GM18517 (cell line): ENCODE data around the gene ARHGAP15.

Experiments used
- ATAC-seq: cut with Tn5 transposase; IDR thresholded peaks from one replicate; pipeline ENCODE4 v1.9.1; 2021; ENCODE audit warnings: mild to moderate bottlenecking, moderate library complexity; ENCODE audit not compliant: unreplicated experiment

ARHGAP15 gene

DNA sequence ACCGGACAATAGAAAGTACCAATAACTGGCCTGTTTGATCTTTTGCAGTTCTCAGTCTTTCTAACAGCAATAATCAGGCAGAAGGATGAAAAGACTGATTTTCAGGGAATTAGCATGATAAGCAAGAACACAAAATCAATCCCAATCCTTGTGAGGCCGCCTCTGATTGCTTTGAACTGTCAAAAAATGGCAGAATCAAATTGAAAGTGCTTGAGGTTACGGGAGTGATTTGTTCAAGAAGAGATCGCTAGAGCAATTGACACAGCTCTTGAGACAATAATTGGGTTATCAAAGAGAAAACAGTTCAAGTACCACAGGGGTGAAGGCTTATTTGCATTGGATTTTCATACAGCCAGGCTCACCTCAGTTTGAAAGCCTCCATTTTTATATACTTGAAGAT, 663.4 kb downstream of the ARHGAP15 start:
- no peak for ATAC-seq

DNA sequence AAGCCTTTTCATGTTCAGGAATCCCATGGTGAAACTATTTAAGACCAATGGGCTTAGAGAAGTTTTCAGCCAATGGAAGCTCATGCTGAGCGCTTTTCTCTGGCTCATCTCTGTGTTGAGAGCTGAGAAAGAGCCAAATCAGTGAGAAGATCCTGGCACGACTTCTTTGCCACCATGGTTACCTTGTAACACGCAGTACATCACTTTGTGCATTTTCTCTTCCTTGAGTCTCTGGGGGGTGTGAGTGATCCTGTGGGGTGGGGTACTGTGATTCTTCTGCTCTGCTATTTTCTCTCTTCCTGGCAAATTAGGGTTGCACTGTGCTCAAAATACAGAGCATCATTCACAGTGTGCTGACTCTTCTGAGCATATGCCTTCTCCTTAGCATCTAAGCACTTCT, 664.2 kb downstream of the ARHGAP15 start:
- no peak for ATAC-seq

DNA sequence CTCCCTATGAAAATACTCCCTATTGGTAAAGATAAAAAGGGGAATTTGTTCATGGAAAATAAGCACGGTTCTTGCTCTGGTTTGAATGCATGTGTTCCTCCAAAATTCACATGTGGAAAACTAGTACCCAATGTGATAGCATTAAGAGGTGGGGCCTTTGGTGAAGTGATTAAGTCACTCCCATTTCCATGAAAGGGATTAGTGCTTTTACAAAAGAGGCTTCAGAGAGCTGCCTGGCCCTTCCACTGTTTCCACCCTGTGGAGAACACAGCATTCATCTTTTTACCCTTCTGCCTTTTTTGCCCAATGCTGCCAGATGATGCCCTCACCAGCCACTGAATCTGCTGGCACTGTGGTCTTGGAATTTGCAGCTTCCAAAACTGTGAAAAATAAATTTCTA, 666.8 kb downstream of the ARHGAP15 start:
- ATAC-seq: no peak

DNA sequence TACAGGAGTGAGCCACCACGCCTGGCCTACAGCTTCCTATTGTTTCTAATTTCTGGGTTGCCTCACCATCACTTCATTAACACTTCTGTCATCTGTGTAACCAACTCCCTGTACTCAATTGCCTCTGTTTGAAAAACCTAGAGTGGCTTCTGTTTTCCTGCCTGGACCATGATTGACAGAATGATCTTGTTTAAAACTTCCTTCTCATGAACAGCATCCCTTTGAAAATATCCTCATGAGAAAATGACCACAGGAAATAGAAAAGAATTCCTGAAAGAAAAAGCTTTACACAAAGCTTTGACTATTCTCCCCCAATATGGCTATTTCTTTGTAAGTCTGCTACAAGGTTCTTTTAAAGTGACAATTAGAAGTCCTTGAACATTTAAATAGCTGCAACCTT, 672.3 kb downstream of the ARHGAP15 start:
- no peak for ATAC-seq

DNA sequence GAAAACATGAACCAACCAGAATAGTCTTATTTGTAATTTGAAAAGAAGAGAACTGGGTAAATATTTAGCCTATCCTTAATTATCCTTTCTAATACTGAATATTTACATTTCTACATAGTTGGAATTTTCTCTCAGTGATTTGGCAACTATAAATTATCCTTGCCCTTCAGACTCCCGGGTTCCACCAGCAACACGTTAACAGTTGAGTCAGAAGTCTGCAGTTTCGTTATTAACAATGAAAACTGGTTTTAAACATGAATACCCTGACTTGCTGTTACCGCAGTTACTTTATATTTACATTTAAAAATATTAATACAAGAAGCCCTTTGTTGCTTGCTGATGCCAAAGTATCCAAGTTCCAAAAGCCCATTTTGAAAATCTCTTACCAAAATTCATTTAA, 673.0 kb downstream of the ARHGAP15 start:
- ATAC-seq: peak; percentile 20

DNA sequence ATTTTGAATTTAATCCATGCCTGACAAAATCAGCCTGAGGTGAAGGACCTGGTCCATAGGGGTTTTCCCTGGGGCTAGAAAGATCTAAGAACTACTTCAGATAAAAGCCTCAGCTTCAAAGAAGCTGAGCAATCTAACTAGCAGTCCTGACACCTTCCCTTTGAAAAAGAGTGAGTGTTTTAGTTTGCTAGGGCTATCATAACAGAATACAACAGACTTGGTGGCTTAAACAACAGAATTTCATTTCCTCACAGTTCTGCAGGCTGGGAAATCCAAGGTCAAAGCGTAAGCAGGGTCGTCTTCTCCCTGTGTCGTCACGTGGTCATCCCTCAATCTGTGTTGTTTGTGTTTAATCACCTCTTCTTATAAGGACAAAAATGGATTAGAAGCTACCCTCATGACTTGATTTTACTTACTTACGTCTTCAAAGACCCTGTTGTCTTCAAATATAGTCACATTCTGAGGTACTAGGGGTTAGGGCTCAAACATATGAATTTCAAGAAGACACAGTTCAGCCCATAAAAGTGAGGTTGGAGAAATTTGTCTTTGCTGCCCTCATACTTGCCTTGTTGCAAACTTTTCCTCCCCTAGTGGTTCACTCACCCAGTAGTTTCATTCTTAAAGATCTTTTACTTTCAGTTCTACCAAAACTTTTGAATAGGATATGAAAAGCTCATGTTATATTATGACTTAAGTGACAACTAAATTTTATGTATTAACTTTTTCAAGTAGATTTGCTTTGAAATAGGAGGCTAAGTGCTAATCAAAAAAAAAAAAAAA, 673.8 kb downstream of the ARHGAP15 start:
- peak; percentile 88 for ATAC-seq

DNA sequence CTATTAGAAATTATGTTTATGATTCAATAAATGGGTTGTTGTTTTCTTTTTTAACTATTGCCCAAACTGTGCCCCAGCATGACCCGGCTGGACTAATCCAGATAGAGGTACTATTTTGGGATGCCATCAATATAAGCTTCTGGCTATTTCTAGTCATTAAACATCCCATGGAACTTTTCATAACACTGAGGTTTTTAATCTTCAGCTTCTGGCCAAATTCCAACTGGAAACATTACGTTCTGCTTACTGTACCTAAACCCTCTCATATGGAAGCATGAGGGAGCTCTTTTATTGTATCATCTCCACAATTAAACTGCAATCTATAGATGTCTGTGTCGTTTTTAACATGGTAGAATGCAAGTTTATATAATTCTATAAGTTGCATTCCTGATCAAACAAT, 674.7 kb downstream of the ARHGAP15 start:
- no peak for ATAC-seq

DNA sequence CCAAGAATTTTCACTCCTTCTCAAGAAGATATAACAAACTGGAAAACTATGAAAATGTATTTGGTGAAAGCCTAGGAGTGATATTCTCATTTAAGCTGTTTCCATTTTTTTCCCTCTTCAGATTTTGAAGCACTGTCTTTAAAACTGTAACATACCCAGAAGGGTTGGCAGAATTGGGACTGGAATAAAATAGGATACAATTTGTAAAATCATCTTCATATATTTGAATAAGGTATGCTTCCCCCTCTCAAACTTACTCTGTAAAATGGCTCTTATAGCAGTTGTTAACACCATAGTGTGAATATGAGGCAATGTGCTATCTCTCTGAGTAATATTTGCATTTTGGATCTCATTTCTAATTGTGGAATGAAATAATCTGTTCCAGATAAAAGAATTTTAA, 676.4 kb downstream of the ARHGAP15 start:
- ATAC-seq: no peak

DNA sequence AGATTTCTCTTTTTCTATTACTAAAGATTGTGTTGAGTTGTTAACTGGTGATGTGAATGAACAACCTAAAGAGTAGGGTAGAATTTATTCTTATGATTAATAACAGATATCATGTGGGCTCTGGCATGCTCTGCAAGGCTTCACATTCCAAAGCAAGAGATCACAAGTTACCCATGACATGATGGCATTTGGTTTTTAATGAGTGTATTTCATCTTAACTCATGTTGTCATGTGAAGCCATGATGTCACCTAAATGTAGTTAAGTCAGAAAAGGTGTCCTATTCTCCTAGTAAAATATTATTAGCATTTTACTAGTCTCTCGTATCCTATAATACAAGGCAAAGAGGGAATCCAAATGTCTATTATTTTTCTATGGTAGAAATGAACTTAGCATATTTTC, 678.0 kb downstream of the ARHGAP15 start:
- ATAC-seq: no peak

DNA sequence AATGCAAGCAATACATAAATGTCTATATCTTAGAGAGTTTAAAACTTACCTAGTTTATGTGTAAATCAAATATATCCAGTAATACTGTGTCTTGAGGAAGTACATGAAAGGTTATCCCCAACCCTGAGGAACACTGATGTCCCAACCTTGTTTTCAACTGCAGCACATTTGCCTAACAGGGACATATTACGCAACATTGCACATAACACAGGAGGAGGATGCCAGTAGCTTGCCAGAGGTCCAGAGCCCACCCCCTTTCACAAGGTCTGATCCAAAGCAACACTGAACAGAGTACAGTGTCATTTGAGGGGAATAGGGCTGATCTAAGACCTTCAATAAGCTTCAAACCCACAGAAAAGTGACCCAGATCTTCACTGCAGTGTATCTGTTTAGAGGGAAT, 678.5 kb downstream of the ARHGAP15 start:
- ATAC-seq: no peak

DNA sequence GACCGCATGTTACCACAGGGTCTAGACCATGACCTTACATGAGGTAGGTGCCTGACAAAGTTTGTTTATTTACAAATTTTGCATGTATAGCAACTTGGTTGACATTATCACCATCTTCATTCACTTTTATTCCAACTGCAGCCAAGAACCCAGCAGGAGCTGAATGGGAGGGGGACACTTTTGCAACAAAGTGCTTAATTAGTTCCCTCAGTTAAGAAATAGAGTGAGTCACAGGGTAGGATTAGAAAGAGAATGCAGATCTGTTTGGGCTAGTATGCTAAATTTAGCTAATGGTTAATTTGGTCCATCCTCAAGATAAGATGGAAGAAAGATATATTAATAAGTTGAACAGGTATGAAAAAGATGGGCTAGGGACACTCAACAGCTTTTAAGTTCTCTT, 678.9 kb downstream of the ARHGAP15 start:
- ATAC-seq: no peak

DNA sequence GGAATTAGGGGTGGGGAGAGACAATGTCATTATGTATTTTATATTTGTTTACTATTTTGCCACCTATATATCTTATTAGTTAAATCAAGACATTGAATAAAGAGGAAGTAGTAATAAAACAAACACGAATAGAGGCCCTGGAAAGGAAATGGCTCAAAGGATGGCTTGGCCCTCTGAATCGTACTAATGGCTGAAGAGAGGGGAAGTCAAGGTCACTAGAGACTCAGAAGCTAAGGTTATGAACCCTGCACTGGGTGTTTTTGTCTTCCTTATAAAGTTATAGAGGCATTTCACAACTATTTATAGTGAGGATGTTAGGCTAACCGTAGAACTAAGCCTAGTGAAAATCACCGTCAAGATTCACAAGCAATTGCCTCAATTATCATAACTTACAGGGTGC, 685.9 kb downstream of the ARHGAP15 start:
- no peak for ATAC-seq

DNA sequence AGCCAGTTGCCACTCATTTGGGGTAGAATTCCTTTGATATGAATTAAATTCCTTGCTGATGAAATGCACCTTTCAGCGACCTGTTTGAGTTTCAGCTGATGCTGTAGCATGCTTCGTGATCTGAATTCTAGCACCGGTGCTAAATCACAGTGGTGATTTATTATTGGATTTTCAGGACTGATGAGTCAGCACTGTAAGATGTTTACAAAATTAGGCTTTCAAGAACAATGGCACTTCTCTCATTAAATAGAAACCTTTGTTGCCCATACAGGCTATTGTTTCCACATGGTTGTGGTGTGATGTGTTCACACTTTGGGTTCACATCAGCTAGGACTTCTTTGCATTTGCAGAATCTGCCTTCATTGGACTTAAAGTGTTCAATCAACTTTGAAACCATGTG, 687.7 kb downstream of the ARHGAP15 start:
- no peak for ATAC-seq
